Measurements from ENCODE around the gene ADARB1. TPM values are rescaled to one million over a fixed set of nuclear protein-coding genes. Genes with fewer than 3 reads are reported as not detected.

The ADARB1 gene
- total RNA-seq, 4 donors from 2014 or later, result 12.1 to 32.4 (median 14.4) TPM

- no peak for TF ChIP-seq CTCF (IDR thresholded peaks at IDR 0.05; ENCODE audit: low read depth)
These were observed 33.0 kb upstream of the ADARB1 start for GRCh38 chr21:45041351-45041805.

- TF ChIP-seq CTCF (IDR thresholded peaks at IDR 0.05; ENCODE audit: low read depth), result no peak
These were observed 32.3 kb upstream of the ADARB1 start for GRCh38 chr21:45041984-45042663.

- TF ChIP-seq CTCF (IDR thresholded peaks at IDR 0.05; ENCODE audit: low read depth), result no peak
These were observed 31.7 kb upstream of the ADARB1 start for GRCh38 chr21:45042664-45043161.

GRCh38 chr21:45043541-45044020, 30.8 kb upstream of the ADARB1 start:
- no peak for TF ChIP-seq CTCF (IDR thresholded peaks at IDR 0.05; ENCODE audit: low read depth)

GRCh38 chr21:45045481-45045880, 28.9 kb upstream of the ADARB1 start:
- TF ChIP-seq CTCF (IDR thresholded peaks at IDR 0.05; ENCODE audit: low read depth), result no peak

- no peak for TF ChIP-seq CTCF (IDR thresholded peaks at IDR 0.05; ENCODE audit: low read depth)
These were observed 27.1 kb upstream of the ADARB1 start for GRCh38 chr21:45047257-45047656.

GRCh38 chr21:45048026-45048698, 26.2 kb upstream of the ADARB1 start:
- TF ChIP-seq CTCF (IDR thresholded peaks at IDR 0.05; ENCODE audit: low read depth), result no peak
